Effector memory CD8-positive, alpha-beta T cell (primary cell): Measurements from ENCODE around the gene SOD2.
"Not testable (repeated sequence)": the region's sequence is repeated elsewhere in the genome, so short reads cannot be mapped to it uniquely, and the experiment has no call there.

Source experiments
- ATAC-seq: fragments of 150-1000 bp; cut with Tn5 transposase; replicated peaks from 2 replicates; pipeline ENCODE4 v1.10.0; 2021; ENCODE audit warnings: mild to moderate bottlenecking, moderate library complexity
- DNase-seq, 3 experiments: peaks; one replicate each; pipeline ENCODE4 v3.0.0; 2021
- H3K27ac Mint-ChIP-seq, 2 donors: one replicate each; pipeline ENCODE4 v1.8.0; 2022; ENCODE audit warnings: mild to moderate bottlenecking in 2 of 2, mixed read lengths in 2 of 2, moderate library complexity in 2 of 2
- H3K27me3 Mint-ChIP-seq, 2 donors: one replicate each; pipeline ENCODE4 v1.8.0; 2022; ENCODE audit warnings: mixed read lengths in 2 of 2
- H3K36me3 Mint-ChIP-seq: one replicate; pipeline ENCODE4 v1.8.0; 2022; ENCODE audit warnings: mild to moderate bottlenecking, moderate library complexity, mixed read lengths; ENCODE audit not compliant: insufficient read depth
- H3K4me1 Mint-ChIP-seq, 2 donors: one replicate each; pipeline ENCODE4 v1.8.0; 2022; ENCODE audit warnings: low read depth in 2 of 2, mixed read lengths in 2 of 2
- H3K4me3 Mint-ChIP-seq, 2 donors: one replicate each; pipeline ENCODE4 v1.8.0; 2022; ENCODE audit warnings: mild to moderate bottlenecking in 2 of 2, mixed read lengths in 2 of 2, moderate library complexity in 2 of 2
- H3K9me3 Mint-ChIP-seq, 2 donors: one replicate each; pipeline ENCODE4 v1.8.0; 2022; ENCODE audit warnings: mixed read lengths in 2 of 2

Gene SOD2

GRCh38 chr6:159693128-159693893, at the start of gene SOD2:
Gene SOD2, minus strand, starts transcription at chr6:159693241. Its CDS starts 74 bp downstream, at chr6:159693167.
- peak within 1 kb of the TSS; percentile 89 to 90 for H3K27ac Mint-ChIP-seq
- H3K4me3 Mint-ChIP-seq, result peak within 1 kb of the TSS; percentile 83 to 88
- H3K9me3 Mint-ChIP-seq, result no peaks in the 10 kb centered on the region
- no peaks in the 10 kb centered on the region for H3K27me3 Mint-ChIP-seq
- H3K4me1 Mint-ChIP-seq, result peaks cover 28 to 40% of the 10 kb centered on the region in 2 donors
- ATAC-seq (peak; percentile 73), DNase-seq (peak; percentile 76 to 85 (median 79))
- peaks cover 33% of the 10 kb centered on the region for H3K36me3 Mint-ChIP-seq

GRCh38 chr6:159742165-159742564, 49.1 kb upstream of the SOD2 start:
- ATAC-seq, result no peak
- no peak overlapping the region for H3K4me3 Mint-ChIP-seq
- no peak for DNase-seq
- no peaks in the 10 kb centered on the region for H3K9me3 Mint-ChIP-seq
- H3K27me3 Mint-ChIP-seq, result no peaks in the 10 kb centered on the region
- H3K4me1 Mint-ChIP-seq, result peaks cover 15 to 40% of the 10 kb centered on the region in 2 donors
- H3K27ac Mint-ChIP-seq, result peak overlapping the region in 1 of 2 donors; percentile 29
- peaks cover 88% of the 10 kb centered on the region for H3K36me3 Mint-ChIP-seq

- peaks cover 80% of the 10 kb centered on the region for H3K36me3 Mint-ChIP-seq
- peaks cover 10 to 38% of the 10 kb centered on the region in 2 donors for H3K4me1 Mint-ChIP-seq
- no peaks in the 10 kb centered on the region for H3K27me3 Mint-ChIP-seq
- peak overlapping the region; percentile 44 to 49 for H3K27ac Mint-ChIP-seq
- DNase-seq, result no peak
- no peaks in the 10 kb centered on the region for H3K9me3 Mint-ChIP-seq
- ATAC-seq, result no peak
- H3K4me3 Mint-ChIP-seq, result no peak overlapping the region
Observed at GRCh38 chr6:159739341-159739740, 46.3 kb upstream of the SOD2 start.

- H3K4me1 Mint-ChIP-seq, result peaks cover 20 to 56% of the 10 kb centered on the region in 2 donors
- ATAC-seq (no peak), DNase-seq (no peak)
- no peak overlapping the region for H3K27ac Mint-ChIP-seq
- peaks cover 73% of the 10 kb centered on the region for H3K36me3 Mint-ChIP-seq
- H3K9me3 Mint-ChIP-seq, result no peaks in the 10 kb centered on the region
- H3K4me3 Mint-ChIP-seq, result no peak overlapping the region
- H3K27me3 Mint-ChIP-seq, result no peaks in the 10 kb centered on the region
Observed at GRCh38 chr6:159736908-159737307, 43.9 kb upstream of the SOD2 start.

- Mint-ChIP-seq H3K36me3 (peaks cover 56% of the 10 kb centered on the region), H3K27ac (peak overlapping the region; percentile 53 to 78), H3K4me1 (peaks cover 41 to 62% of the 10 kb centered on the region in 2 donors), H3K4me3 (peak overlapping the region; percentile 40 to 52)
- not testable (repeated sequence) for DNase-seq, H3K9me3 Mint-ChIP-seq, H3K27me3 Mint-ChIP-seq
- ATAC-seq, result peak; percentile 28
Observed at GRCh38 chr6:159733395-159733794, 40.4 kb upstream of the SOD2 start.

- not testable (repeated sequence) for DNase-seq, ATAC-seq, H3K9me3 Mint-ChIP-seq, H3K27me3 Mint-ChIP-seq
- H3K4me3 Mint-ChIP-seq, result peak overlapping the region; percentile 40 to 52
- H3K27ac Mint-ChIP-seq, result peak overlapping the region; percentile 53 to 78
- peaks cover 52% of the 10 kb centered on the region for H3K36me3 Mint-ChIP-seq
- peaks cover 37 to 57% of the 10 kb centered on the region in 2 donors for H3K4me1 Mint-ChIP-seq
Observed at GRCh38 chr6:159732550-159732949, 39.5 kb upstream of the SOD2 start.

GRCh38 chr6:159730332-159730676, 37.3 kb upstream of the SOD2 start:
- DNase-seq, result no peak
- Mint-ChIP-seq H3K9me3 (no peaks in the 10 kb centered on the region), H3K36me3 (peaks cover 51% of the 10 kb centered on the region), H3K4me3 (peak overlapping the region; percentile 96), H3K4me1 (peaks cover 43 to 54% of the 10 kb centered on the region in 2 donors), H3K27me3 (no peaks in the 10 kb centered on the region), H3K27ac (peak overlapping the region in 1 of 2 donors; percentile 38)
- ATAC-seq, result no peak

GRCh38 chr6:159729598-159730331, 36.7 kb upstream of the SOD2 start:
- peaks cover 43 to 54% of the 10 kb centered on the region in 2 donors for H3K4me1 Mint-ChIP-seq
- peaks cover 51% of the 10 kb centered on the region for H3K36me3 Mint-ChIP-seq
- no peaks in the 10 kb centered on the region for H3K9me3 Mint-ChIP-seq
- DNase-seq (no peak), ATAC-seq (no peak)
- H3K27ac Mint-ChIP-seq, result peak overlapping the region in 1 of 2 donors; percentile 38
- H3K27me3 Mint-ChIP-seq, result no peaks in the 10 kb centered on the region
- H3K4me3 Mint-ChIP-seq, result peak overlapping the region; percentile 96

GRCh38 chr6:159728531-159728964, 35.5 kb upstream of the SOD2 start:
- Mint-ChIP-seq H3K36me3 (peaks cover 44% of the 10 kb centered on the region), H3K27ac (peak overlapping the region; percentile 99), H3K4me3 (peak overlapping the region; percentile 96), H3K9me3 (no peaks in the 10 kb centered on the region), H3K27me3 (no peaks in the 10 kb centered on the region), H3K4me1 (peaks cover 39 to 52% of the 10 kb centered on the region in 2 donors)
- ATAC-seq (no peak), DNase-seq (no peak)

GRCh38 chr6:159727717-159728445, 34.8 kb upstream of the SOD2 start:
- Mint-ChIP-seq H3K27me3 (no peaks in the 10 kb centered on the region), H3K9me3 (no peaks in the 10 kb centered on the region), H3K4me3 (peak overlapping the region; percentile 96), H3K36me3 (peaks cover 42% of the 10 kb centered on the region), H3K4me1 (peaks cover 38 to 49% of the 10 kb centered on the region in 2 donors), H3K27ac (peak overlapping the region; percentile 99)
- DNase-seq (no peak), ATAC-seq (peak; percentile 28)

- DNase-seq, result peak; percentile 94 to 95 (median 94)
- H3K4me3 Mint-ChIP-seq, result peak within 1 kb of the TSS; percentile 96
- peak within 1 kb of the TSS; percentile 99 for H3K27ac Mint-ChIP-seq
- peak; percentile 83 for ATAC-seq
- no peaks in the 10 kb centered on the region for H3K27me3 Mint-ChIP-seq
- peaks cover 36% of the 10 kb centered on the region for H3K36me3 Mint-ChIP-seq
- H3K9me3 Mint-ChIP-seq, result no peaks in the 10 kb centered on the region
- H3K4me1 Mint-ChIP-seq, result peaks cover 35 to 48% of the 10 kb centered on the region in 2 donors
Observed at GRCh38 chr6:159726918-159727716, 34.1 kb upstream of the SOD2 start, which contains the start of gene WTAP. Gene WTAP, plus strand, starts transcription at chr6:159727506. Its CDS starts 8,760 bp downstream, at chr6:159736266.

- ATAC-seq (no peak), DNase-seq (no peak)
- H3K27ac Mint-ChIP-seq, result peak overlapping the region; percentile 99
- peaks cover 33% of the 10 kb centered on the region for H3K36me3 Mint-ChIP-seq
- H3K4me1 Mint-ChIP-seq, result peaks cover 33 to 43% of the 10 kb centered on the region in 2 donors
- no peaks in the 10 kb centered on the region for H3K27me3 Mint-ChIP-seq
- H3K4me3 Mint-ChIP-seq, result peak overlapping the region; percentile 96
- H3K9me3 Mint-ChIP-seq, result no peaks in the 10 kb centered on the region
Observed at GRCh38 chr6:159726255-159726917, 33.3 kb upstream of the SOD2 start.
